GM10266 (cell line): Measurements from ENCODE around the gene WNT9A.

Source experiments
- DNase-seq: peaks from one replicate; pipeline ENCODE4 v3.0.0; 2012; ENCODE audit errors: extremely low spot score
- CTCF ChIP-seq: IDR thresholded peaks from 2 replicates; pipeline ENCODE4 v1.5.1; 2012; ENCODE audit warnings: mild to moderate bottlenecking, low read depth; ENCODE audit not compliant: control insufficient read depth, insufficient read depth; ENCODE audit errors: missing control alignments

The WNT9A gene

GRCh38 chr1:227953022-227953412 is 5.3 kb upstream of the WNT9A start:
- no peak for TF ChIP-seq CTCF
- no peak for DNase-seq

GRCh38 chr1:227952374-227953021 is 4.8 kb upstream of the WNT9A start:
- no peak for DNase-seq

DNA sequence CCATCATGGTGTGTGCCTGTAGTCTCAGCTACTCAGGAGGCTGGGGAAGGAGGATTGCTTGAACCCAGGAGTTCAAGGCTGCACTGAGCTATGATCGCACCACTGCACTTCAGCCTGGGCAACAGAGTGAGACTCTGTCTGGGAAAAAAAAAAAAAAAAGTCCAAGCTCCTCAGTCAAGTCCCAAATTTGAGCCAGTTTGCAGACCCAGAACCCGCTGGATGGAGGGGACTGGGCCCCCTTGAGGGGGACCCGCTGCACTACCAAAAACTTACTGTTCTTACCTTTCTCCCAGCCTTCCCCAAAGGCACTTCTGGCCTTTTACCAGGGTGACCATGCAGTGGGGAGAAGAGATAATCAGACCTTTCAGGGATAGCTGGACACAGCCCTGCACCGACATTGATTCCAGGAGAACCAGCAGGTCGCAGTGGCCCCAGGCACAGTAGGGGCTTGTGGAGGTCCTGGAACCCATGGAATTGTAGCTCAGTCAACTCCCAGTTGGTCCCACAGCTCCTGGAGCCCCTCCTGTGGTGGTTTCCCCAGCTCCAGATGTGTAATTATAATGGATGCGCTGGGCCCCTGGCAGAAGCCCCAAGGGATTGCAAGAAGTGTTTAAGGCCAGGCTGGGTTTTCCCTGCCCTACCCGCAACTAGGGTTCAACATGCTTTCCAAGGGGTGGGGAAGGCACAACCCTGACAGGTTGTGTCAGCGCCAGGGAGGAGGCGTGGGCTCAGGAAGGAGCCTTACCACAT is 4.1 kb upstream of the WNT9A start:
- TF ChIP-seq CTCF: no peak
- DNase-seq: no peak

More at GRCh38 chr1:227952374-227953021, 4.8 kb upstream of the WNT9A start:
- no peak for TF ChIP-seq CTCF

GRCh38 chr1:227950735-227951346 is 3.1 kb upstream of the WNT9A start:
- DNase-seq: no peak
- TF ChIP-seq CTCF: no peak

DNA sequence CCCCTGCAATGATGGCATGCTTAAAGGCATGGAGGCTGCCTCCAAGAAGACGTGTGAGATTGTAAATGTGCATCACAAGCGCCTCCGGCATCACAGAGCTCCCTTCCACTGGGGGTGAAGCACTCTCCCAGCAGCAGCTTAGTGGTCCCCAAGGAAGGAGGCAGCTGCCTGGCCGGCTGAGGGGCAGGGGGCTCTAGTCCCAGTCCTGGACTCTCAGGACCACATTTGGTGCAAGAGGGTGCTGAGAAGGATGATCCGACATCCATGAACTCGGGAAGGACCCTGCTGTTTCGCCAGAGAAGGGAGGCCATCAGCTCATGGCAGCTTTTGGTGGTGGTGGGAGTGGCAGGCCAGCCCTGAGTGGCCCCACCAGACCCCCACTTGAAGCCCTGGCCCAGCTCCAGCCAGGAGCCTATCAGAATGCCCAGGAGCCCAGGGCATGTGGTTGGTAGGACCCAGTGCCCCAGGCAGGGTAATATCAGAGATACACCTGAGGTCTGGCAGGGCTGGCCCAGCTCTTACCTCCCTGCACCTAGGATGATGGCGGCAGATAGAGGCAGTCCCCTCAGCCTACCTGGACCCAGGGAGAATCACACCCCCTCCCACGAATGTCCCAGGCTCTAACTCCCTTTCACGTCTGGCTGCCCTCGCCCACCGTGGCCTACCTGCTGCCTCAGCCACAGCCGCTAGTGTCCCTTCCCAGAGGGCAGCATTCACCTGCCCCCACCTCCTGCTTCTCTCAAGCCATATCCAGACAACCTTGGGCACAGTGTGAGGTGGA is 2.4 kb upstream of the WNT9A start:
- no peak for TF ChIP-seq CTCF
- DNase-seq: no peak

GRCh38 chr1:227949341-227949921 is 1.7 kb upstream of the WNT9A start:
- no peak for DNase-seq
- TF ChIP-seq CTCF: no peak
